SKM-1 treated with dmso at 0.1 percent for 144 hours (cell line): Measurements from ENCODE around the gene MYL3.
A peak's percentile ranks its signal among the peaks of the same experiment; 100 is the strongest.
"Not testable (repeated sequence)": the region's sequence is repeated elsewhere in the genome, so short reads cannot be mapped to it uniquely, and the experiment has no call there.

Experiments
- DNase-seq: peaks from one replicate; lab custom pipeline; 2025; ENCODE audit not compliant: unreplicated experiment; lab: John Stamatoyannopoulos, UW

The MYL3 gene

GRCh38 chr3:46863261-46863782, at the start of gene MYL3:
TSS of gene MYL3 (minus strand) at chr3:46863444. CDS start at chr3:46863390, 54 bp downstream.
- DNase-seq: no peak

DNA sequence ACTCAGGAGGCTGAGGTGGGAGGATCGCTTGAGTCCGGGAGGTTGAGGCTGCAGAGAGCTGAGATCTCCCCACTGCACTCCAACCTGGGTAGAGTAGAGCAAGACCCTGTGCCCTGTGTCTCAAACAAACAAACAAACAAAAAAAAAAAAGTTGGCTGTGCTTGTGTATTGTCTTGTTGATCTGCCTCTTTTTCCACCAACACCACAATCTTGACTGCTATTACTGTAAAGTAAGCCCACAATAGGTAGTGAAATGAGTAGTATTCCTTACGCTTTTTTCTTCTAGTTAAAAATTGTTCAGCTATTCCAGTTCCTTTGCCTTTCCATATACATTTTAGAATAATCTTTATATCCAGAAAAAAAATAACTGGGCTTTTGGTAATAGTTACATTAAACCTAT, 49.7 kb upstream of the MYL3 start:
- DNase-seq: no peak

GRCh38 chr3:46910914-46911313, 47.7 kb upstream of the MYL3 start:
- DNase-seq: not testable (repeated sequence)

DNA sequence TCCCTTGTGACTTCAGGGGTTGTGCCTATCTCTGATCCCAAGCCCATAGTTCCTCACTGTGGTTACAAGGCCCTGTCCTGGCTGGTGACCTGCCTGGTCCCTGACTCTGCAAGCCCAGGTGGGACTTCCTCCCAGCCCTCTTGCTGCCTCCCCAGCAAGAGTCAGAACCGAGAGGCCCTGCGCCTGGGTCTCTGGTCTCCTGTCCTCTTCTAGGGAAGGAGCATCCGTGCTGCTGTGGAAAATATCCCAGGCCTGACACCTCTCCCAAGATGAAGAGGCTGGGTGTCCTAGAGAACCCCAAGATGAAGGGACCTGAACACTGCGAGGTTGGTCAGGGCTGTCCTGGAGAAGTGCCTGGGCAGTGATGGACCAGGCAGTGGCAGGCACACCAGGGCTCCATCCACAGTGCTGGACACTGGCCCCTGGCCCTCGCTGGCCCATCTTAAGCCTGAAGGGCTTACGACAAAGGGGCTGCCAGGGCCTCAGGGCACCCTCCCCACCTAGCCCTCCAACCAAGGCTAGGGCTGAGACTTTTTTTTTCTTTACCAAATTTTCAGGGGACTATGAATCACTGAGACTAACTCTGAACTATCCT, 47.0 kb upstream of the MYL3 start:
- no peak for DNase-seq

DNA sequence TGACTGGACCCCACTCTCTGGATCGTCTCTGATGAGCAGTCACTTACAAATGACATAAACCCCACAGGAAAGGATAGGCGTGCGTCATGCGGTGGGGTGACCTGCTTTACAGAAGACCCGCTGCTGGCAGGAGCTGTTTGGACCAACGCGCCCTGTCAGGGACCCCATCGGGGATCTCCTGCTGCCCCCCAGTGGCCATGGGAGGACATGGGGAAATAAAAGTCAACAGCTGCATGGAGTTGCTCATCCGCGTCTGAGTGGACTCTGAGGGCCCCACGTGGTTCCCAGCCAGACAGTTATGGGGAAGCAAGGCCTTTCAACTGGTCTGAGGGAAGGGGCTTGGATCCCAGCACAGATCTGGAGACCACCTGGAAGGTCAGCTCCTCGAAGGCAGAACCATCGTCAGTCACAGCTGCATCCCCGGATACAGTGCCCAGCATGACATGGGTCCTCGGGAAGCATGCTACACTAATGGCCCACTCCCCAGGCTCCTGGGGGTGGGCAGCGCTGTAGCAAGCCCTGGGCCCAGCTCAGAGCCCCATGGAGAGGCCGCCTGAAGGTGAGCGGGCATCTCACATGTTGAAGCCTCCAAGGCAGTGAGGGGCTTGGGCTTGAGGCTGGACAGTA, 46.4 kb upstream of the MYL3 start:
- peak; percentile 82 for DNase-seq

DNA sequence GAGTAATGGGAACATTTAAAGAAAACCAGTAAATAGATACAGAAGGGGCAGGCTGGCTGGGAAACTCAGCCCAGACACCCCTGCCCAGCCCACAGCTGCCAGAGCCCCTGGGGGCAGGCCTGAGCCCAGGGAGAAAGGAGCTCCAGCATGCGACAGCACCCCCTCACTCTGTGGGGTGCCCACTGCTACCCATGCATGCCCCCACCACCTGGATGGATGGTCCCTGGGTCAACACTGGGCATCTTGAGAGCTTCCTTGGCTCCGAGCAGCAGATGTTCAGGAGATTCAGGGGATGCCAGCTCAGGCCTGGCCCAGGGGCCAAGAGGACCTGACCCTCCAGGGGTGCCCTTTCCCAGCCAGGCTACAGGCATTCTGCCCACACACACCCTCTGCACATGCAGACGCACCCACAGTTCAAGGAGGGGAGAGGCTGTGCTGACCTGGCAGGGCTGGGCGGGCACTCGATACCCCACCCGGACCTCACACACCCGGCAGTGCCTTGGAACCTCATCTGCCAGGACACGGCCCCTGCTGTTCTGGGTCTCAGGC, 45.8 kb upstream of the MYL3 start:
- DNase-seq: no peak

GRCh38 chr3:46908294-46908985, 45.2 kb upstream of the MYL3 start:
- no peak for DNase-seq

DNA sequence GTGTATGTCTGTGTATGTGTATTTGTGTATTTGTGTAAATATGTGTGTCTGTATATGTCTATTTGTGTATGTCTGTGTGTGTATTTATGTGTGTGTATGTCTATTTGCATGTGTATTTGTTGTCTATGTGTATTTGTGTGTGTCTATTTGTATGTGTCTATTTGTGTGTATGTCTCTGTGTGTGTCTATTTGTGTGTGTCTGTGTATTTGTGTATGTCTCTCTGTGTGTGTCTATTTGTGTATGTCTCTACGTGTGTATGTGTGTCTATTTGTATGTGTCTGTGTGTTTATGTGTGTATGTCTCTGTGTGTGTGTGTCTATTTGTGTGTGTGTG, 44.7 kb upstream of the MYL3 start:
- DNase-seq: no peak

GRCh38 chr3:46907271-46907670, 44.0 kb upstream of the MYL3 start:
- DNase-seq: no peak

DNA sequence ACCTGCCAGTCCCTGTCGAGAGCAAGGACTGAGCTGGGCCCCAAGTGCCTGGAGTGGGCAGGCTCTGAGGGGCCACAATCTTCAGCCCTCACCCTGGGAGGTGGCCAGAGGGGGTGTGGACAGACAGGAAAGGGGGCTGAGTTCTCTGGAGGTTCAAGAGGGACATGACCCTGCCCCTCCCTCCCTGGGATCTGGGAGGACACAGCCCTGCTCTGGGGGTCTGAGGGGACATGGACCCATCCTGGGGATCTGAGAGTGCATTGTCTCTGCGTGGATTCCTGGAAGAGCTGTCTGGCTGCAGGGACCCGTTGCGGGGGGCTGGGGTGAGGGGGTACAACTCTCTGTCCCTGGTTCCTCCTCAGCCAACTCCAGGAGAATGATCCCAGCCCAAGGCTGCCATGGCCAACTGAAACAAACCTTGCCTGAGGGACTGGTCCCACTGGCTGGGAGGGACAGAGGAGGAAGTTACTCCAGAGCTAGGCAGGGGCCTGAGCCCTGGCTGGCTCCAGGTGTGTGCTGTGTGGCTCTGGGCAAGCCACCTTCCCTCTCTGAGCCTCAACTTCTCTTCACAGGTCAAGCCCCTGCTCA, 43.3 kb upstream of the MYL3 start:
- DNase-seq: no peak

DNA sequence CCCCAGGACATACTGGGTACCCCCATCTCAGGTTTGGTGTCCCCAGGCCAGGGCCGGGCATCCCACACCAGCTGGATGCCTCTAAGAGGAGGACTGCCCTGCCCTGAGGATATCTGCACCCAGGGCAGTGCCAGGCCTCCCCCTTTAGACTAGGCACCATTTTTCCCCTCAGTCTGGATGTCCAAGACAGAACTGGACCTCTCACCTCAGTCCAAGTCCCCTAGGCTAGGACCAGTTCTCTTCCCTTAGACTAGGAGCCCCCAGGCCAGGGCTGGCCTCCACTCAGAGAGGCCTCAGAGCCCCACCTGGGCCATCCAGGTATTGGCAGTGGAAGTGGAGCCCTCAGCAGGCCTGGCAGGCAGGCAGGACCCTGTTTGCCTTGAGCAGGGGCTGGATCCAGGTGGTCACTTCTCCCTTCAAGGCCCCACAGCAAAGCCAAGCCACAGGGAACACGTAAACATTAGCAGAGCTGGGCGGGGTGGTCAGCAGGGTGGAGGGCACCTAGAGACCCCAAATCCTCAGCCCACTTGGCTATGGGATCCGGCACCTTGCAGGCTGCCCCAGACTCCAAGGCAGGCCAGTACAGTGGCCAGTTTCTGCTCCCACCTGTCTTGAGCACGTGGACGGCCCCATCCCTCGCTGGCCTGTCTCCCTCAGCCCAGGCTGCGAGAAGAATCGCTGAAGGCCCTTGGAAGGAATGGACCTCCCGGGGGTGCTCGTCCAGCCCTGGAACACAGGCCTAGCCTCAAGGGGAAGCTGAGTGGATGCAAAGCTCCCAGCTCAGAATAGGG, 42.6 kb upstream of the MYL3 start:
- DNase-seq: no peak

GRCh38 chr3:46905213-46905560, 41.9 kb upstream of the MYL3 start:
- DNase-seq: no peak

- no peak for DNase-seq
These were observed 41.3 kb upstream of the MYL3 start for GRCh38 chr3:46904303-46905212.

DNA sequence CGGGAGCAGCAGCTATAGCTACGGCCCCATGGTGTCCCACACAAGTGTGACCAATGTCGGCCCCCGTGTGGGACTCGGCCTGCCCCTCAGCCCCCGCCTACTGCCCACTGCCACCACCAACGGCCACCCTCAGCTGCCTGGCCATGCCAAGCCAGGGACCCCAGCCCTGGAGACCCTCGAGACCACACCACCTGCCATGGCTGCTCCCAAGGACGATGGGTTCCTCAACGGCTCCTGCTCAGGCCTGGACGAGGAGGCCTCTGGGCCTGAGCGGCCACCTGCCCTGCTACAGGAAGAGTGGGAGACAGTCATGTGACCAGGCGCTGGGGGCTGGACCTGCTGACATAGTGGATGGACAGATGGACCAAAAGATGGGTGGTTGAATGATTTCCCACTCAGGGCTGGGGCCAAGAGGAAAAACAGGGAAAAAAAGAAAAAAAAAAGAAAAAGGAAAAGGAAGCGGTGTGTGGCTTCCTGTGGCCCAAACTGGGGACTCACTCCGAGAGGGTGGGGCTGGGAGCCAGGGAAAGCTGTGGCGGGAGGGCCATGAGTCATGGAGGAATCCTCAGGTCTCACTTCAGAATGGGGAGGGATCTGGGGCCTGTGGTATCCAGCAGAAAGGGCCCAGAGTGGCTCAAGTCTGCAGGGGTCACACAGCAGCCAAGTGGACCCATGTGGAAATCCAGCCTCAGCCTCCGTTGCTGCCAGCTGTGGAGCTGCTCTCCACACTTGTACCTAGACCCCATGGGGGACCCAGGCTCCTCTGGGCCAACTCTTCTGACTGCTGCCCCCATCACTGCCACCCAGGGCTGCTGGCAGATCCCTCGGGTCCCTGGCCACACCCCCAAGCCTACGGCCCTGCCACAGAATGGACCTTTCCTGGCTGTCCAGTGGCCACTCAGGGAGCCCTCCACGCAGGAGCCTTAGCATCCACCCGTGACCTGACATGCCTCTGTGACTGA, 40.4 kb upstream of the MYL3 start:
- DNase-seq: no peak

DNA sequence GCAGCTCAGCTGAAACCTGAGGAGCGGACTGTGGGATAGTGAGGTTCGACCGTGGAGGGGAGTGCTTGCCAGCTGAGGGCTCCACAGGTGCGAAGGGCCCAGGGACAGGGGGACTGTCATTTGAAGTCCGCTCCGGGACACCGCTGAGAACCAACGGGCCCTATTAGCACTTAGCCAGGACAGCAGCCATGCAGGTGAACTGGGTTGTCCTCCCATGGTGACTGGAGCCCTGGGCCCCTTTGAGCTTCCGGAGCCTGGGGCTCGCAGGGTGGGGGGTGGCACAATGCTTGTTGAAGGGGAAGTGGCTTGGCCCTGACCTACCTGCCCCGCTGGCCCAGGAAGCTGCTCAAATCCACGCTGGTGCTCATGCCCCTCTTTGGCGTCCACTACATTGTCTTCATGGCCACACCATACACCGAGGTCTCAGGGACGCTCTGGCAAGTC, 39.0 kb upstream of the MYL3 start:
- DNase-seq: no peak

- no peak for DNase-seq
These were observed 38.4 kb upstream of the MYL3 start for GRCh38 chr3:46901591-46902187.

- no peak for DNase-seq
These were observed 37.8 kb upstream of the MYL3 start for GRCh38 chr3:46901061-46901460.

DNA sequence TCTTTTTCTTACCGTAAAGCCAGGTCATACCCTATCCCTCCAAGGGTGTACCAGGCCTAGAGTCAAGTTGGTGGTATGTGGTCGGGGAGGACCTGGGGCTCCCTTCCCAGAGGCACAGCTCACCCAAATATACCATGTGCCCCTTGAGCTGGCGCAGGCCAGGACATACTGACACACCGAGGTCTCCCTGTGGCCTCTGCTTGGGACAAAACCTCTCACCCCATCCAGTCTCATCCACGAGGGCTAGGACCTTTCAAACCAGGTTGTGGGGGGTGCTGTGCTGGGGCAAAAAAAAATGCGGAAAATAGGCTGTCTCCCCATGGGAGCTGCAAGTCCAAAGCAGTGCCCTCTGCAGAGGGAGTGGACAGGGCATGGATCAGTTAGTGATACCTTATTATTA, 37.1 kb upstream of the MYL3 start:
- no peak for DNase-seq

DNA sequence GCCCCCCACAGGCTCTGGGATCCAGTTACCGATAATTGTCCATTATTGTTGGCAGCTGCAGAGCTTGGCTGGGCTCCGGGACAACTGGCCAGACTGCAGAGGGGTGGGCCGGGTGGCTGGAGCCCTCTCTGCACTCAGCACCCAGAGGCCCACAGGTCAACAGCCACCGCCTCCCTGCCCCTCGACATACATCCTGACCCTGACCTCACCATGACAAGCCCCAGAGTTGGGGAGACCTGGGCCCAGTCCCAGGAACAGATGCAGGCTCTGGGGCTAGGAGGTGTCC, 36.7 kb upstream of the MYL3 start:
- DNase-seq: no peak
